HG02938 (cell line): Measurements from ENCODE around the gene FLNB.

Experiments
- ATAC-seq: cut with Tn5 transposase; IDR thresholded peaks from one replicate; pipeline ENCODE4 v1.9.1; 2021; ENCODE audit warnings: mild to moderate bottlenecking, moderate library complexity; ENCODE audit not compliant: unreplicated experiment

The FLNB gene

DNA sequence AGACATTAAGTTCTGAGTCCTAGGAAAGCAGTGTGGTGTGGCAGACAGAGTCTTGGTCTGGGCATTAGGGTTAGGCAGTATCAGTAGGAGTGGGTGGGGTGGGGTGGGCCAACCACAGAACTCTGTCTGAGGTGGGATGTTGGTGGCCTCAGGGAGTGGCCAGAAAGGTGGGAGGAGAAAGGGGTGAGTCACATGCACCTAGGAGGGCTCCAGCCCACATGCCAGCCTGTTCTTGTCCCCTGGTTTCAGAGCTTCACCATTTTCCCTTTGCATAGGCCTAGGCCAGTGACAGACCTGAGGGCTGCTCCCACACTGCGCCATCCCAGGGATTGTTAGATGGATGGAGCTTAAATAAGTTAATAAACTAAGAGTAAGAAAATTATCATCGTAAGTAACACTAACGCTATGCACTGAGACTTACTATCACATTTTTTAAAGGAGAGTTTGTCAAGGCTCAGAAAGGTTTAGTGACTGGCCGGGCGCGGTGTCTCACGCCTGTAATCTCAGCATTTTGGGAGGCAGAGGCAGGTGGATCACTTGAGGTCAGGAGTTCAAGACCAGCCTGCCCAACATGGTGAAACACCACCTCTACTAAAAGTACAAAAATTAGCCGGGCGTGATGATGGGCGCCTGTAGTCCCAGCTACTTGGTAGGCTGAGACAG lies 168.7 kb downstream of the FLNB start:
- ATAC-seq = no peak

DNA sequence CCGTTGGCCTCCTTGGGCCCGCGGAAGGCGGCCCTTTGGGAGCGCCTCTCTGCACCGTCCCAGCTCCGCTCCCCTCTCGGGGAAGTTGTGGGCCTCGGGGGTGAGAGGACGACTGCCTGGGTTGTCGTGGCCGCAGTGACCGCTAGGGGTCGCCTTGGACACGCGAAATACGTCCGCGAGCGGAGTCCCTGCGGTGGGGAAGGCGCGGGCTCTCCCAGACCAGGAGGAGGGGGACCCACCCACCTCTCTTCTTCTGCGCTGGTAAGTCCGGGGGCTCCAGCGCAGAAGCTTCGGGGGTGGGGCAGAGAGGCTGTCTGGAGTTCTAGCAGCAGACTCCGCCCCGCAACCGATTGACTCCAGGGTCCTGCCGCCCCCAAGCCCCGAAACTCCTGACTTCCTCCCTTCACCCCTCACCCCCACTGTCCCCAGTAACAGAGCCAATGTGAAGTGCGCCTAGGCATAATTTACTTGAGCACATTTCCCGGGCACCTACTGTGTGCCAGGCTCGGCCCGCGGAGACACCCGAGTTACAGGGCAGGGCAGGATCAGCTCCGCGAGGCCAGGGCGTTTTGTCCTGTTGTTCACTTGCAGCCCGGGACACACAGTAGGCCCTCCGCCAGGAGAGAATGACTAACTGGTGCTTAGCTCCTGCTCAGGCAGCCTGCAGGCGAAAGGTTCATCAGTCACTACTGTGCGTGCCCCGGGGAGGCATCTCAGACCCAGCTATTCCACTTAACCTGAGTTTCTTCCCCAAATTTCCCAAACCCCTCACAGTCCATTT lies 169.7 kb downstream of the FLNB start:
- ATAC-seq = peak; percentile 58

DNA sequence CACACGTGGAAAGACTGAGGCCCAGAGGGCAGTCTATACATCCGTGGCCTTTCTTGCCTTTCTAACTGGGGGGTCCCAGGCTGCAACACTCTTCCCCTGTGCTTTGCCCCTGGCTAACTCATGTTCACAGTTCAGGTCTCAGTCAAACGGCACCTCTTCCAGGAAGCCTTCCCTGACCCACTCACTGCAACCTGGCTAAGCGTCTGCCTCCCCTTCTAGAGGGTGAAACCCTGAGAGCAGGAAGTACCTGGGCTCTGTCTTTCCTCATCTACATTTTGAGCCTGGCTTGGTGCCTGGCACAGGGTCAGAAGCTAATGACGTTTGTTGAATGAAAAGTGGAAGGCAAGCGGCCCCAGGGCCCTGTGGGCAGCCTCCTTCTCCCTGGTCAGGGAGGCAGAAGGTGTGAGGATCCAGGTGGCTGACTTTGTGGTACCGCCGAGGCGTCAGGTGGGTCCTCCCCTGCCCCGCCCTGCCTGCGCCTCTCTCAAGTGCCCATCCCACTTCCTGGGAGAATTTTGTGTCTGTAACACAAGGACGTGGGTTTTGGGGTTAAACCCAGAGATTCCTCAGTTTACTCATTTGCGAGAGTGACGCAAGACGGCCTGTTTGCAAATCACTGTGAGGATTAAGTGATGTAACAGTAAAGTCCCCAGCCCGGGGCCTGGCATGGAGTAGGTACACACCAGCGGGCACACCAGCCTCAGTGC lies 170.5 kb downstream of the FLNB start:
- ATAC-seq = no peak

DNA sequence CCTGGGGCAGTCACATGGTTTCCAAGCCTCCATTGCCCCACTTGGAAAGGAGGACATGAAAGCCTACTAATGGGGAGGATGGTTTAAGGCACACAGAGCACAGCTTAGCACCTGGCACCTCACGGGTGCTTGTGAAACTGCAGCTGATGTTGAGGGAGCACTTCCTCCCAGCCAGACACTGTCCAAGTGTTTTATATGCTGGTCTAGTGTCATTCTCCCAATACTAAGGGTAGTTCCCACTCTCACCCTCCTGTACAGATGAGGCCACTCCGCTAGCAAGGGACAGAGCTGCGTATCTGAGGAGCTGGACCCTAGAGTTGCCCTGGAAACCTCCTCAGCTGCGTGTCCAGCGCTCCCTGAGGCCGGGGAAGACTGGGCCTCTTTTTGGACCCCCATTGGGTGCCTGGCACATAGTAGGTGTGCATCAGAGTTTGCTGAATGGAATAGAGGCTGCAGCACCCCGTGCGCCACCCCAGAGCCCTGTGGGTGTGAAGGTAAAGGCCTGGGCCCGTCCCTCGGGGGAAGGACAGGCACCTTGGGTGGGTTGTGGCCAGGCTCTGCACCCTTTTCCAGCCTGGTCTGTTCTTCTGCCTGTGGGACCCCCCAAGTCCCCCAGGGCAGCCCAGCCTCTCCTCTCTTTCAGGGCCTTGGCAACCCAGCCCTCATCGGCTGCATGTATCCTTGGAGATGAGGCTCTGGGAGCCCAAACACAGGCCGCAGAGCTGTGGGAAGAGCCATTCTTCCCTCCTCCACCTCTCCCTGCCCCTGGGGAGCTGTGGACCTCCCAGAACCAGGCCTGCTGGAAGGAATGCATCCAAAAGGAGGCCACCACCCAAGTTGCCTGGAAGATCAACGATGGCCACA lies 171.2 kb downstream of the FLNB start:
- ATAC-seq = no peak

DNA sequence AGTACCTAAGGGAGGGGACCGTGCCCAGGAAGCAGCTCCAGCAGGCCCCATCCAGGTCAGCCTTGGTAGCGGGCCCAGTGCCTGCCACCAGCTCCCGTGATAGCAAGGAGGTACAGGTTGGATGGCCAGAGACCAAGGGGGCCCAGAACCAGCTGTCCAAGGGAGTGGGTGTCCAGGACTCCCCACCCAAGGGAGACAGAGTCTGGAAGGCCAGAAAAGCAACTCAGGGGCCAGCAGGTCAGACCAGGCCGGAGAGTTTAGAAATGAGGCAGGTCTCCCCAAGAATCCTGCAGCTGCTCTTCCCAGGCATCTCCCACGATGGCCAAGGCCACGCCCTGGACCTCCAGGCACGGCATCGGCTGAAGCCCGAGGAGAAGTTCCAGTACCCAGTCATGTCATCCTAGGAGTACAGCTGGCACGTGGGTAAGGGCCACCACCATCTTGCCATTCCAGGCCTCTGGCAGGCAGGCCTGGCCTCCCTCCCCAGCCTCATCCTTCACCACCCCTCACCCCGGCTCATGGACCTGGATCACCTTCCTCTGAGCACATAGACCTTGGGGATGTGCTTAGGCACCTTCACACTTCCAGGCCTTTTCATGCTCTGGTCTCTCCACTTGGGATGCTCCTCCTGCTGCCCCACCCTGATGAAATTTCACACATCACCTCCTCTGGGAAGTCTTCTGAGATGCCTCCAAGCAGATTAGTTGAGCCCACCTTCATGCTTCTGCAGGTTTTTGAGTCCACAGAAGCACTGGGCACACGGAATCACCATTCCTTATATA lies 172.1 kb downstream of the FLNB start:
- ATAC-seq = no peak

DNA sequence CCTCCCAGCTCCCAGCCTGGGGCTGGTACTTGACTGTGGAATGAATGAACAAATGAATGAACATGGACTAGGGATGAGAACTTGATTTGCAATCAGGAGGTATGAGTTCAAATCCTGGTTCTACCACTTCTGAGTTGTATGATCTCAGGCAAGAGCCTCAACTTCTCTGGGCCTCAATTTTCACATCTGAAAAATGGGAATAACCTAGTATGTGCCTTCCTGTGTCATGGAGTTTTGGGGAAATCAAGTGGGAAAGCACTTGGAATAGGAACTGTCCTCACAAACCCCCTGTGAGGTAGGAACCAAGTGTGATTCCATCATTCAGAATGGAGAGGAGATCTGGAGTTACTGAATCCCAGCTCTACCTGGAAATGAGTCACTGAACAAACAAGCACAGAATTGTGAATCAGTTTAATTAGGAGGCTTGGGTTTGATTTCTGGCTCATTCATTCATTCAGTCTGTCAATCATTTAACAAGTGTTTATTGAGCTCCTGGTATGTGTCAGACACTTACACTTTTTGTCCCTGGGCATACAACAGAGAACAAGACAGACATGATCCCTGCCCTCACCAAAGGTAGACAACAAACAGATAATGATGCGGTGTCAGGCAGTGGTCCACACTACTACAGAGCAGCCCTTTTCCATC lies 172.8 kb downstream of the FLNB start:
- no peak for ATAC-seq

DNA sequence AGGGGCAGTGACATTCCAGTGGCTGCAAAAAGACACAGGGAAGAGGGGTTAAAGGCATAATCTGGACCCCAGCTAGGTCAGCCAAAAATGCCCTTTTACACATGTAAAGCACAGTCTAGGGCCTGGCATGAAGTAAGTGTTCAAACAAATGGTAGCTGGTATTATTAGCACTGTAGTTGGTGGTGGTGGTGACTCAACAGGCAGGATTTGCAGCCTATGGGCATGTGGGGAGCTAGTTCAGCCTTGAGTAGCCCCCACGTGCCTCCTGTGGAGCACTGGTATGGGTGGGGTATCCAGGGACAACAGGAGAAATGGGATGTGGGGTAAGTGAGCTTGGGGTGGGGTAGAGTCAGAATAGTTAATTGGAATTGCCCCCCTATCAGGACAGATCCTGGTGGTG lies 175.0 kb downstream of the FLNB start:
- no peak for ATAC-seq

DNA sequence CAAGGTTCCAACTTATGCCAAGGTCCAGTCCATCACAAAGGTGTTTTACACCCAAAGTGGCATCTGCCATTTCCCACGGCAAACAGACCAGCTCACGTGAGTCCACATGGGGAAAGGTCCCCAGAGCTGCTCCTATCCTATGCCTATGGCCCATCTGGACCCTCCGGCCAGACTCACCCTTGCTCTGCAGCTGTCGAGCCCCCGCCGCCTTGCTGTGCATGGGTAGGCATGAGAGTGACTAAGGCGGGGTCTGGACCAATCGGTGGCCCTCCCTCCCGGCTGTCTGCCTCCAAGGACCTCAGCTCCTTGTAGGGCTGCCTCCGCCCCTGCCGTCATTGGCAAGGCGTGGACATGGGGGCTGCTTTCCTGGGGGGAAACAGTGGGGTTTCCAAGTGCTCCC lies 175.7 kb downstream of the FLNB start:
- no peak for ATAC-seq

DNA sequence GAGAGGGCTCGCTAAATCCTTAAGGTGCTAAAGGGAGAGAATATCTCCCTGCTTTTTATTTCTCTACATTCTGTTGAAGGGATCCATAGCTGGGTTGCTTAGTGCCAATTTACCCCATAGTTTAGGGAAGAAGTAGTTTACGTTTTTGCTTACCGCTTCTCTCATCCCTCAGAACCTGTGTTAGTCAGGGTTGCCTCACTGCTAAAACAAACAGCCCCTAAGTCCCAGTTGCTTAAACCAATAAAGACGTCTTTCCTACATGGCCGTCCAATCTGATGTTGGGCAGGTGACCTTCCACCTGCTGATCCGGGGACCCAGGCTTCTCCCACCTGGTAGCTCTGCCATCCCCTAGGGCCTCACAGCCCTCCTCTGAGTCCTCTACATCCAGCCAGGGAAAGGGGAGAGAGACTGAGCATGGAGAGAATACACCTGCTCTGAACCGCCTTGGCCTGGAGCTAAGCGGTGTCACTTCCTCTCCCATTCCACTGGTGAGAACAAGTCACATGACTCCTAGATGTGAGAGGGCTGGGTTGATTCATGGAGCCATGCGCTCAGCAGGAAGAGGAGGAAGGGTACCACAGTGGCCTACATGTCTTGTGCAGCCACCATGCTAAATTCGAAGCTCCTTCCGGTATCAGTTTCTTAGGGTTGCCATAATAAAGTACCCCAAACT lies 176.2 kb downstream of the FLNB start:
- no peak for ATAC-seq

DNA sequence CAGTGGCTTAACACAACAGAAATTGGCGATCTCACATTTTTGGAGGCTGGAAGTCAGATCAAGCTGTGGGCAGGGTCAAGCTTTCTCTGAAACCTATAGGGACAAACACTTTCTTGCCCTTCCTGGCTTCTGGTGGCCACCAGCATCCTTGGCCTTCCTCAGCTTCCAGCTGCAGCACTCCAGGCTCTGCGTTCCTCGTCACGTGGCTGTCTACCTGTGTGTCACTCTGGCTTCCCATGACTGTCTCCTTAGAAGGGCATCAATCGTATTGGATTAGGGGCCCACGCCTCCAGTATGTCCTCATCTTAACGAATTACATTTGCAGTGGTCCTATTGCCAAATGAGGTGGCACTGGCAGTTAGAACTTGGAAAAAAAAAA lies 176.7 kb downstream of the FLNB start:
- ATAC-seq = no peak

DNA sequence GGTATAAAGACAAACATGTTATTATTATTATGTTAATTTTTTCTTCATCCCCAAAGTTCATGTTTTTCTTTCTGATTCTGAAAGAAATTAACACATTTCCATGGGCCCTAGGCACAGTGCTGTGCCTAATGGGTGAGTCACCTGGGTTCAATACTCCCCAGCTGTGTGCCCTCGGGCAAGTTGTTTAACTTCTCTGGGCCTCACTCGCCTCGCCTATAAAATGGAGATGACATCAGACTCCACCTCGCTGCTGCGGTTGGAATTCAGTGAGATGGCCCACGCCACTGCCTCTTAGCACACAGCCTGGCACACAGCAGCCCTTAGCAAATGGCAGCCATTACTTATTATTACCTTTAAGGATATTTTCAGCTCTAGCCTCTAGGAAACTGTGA lies 179.9 kb downstream of the FLNB start:
- ATAC-seq = no peak

DNA sequence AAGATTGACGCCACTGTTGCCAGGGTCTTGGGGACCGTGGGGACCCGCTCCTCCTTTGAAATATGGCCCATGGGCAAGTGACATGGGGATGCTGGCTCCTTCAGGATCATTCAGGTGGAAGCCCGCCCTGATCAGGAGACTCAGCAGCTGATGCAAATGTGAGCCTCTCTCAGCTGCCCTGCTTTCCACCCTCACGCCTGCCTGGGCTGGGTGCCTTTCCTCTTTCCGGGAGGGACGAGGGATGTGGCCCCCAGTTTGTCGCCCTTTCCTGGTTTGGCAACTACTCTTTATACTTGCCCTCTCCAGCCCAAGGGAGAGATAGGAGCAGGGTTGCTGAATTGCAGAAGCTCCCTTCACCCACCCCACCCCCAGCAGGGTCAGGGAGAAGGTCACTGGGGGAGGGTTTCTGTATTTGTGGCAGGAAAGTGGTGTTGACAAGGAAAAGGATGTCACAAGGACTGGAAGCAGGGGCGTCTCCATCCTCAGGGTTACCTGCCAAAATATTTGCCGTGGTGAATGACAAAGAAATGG lies 180.8 kb downstream of the FLNB start:
- no peak for ATAC-seq

DNA sequence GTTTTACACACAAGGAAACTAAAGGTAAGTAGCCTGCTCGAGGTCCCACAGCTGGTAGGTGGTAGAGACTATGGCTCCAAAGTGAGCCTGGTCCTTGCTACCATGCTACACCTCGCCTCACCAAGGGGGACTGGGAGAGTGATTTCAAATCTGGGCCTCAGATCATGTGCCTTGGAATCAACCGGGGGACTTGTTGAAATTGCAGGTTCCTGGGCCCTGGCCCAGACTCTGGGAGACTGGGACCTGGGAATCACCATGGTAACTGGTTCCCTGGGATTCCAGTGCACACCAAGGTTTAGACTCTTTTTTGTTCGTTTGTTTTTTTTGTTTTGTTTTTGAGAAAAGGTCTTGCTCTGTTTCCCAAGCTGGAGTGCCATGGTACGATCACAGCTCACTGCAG lies 181.5 kb downstream of the FLNB start:
- no peak for ATAC-seq

DNA sequence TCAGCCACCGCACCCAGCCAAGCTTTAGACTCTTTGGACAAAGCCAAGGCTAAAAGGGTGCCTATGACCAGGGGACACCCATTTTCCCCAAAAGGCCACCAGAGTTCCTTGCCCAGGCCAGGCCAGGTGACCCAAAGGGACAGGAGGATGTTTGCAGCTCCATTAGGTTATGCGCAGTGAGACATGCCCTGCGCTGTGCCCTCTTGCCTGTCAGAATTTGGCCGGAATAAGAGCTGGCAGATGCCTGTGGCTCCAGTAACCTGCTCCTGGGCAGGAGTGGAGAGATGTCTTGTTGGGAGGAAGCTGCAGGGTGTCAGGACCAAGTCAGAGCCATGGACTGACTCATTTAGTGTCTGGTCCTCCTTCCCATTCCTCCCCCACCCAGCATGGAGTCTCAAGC lies 182.1 kb downstream of the FLNB start:
- no peak for ATAC-seq

DNA sequence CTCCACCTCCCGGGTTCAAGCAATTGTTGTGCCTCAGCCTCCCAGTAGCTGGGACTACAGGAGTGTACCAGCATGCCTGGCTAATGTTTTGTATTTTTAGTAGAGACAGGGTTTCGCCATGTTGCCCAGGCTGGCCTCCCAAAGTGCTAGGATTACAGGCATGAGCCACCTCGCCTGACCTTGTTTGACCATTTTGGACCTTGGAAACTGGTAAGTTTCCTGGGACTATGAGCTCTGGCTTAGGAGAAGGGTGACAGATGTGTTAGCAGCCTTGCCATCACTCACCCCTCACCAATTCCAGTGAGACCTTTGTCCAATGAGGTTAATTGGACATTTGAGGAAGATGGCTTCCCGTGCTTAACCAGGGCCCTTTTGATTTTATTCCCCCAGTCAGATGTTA lies 182.7 kb downstream of the FLNB start:
- ATAC-seq = no peak

DNA sequence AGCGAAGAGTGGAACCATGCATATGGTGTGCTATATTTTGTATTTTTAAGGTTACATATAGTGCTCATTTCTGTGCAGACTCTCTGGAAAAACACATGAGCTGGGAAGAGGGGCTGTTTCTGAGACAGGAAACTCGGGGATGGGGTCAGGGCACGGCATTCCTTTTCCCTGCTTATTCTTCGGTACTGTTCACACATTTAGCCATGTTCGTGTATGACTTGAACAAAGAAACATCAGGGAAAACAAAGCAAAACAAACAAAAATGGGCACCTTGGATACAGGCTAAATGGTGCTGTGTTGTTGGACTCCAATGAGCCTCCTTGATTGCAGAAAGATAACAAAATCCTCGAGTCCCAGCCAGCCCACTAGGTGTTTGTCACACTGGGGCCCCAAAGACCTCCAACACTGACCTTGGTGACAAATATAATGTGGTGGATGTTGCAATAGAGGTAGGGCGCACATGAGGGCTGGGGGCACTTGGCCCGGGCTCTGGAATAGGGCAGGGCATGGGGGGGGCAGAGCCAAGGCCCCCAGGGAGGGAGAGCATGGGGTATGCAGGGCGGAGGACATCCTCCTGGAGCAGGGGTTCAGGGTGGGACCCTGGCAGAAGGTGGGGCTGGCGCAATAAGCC lies 183.3 kb downstream of the FLNB start:
- no peak for ATAC-seq

DNA sequence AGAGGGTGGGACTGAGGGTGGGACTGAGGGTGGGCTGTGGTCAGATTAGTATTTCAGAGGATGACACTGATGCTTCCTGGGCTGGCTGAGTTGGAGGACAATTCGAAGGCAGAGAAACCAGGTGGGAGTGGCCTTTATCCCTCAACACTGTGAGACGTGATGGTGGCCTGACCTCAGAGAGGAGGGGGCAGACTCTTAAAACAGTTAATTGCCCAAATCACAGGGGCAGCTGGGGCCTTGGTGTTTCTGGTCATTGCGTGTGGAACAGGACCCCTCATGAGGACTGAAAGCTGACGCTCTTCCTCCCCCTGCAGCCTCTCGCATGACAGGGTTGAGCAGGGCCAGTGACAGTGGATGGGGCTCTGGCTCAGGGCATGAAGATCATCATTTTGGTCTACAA lies 183.8 kb downstream of the FLNB start:
- ATAC-seq = no peak

DNA sequence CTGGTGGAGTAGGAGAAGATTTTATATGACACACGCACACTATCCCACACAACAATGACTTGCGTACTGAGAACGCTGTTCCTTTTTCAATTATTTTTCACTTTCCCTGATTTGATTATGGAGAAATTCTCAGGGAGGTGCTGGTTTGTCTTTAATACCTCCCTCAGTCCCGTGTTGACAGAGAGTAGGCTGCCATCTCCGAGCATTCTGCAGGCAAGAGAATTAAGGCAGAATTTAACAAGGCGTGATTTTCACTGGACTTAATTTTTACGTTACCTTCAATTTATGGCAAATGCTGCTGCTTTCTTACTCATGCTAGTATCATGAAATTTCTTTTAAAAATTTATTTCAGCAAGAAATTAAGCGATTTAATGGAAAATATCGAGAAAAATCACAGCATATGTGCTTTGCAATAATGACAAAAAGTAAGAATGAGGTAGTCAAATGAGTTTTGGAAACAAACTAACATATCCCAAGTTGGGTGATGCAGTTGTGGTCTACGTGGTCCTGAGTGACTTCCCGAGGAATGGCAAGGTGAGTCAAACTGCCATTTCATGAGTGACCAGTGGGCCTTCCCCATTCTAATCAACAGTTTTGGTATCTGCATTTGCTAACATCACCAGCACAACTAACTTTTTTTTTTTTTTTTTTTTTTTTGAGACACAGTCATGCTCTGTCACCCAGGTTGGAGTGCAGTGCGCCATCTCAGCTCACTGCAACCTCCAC lies 185.6 kb downstream of the FLNB start:
- no peak for ATAC-seq
